Loucy (cell line): ENCODE data around the gene LPP.

ENCODE experiments used
- H2AFZ ChIP-seq: fragments of 200-600 bp; sonication (generic); 2 replicates; pipeline ENCODE4 v1.6.0; 2016; ENCODE audit warnings: antibody characterized with exemption, mild to moderate bottlenecking, low read length, moderate library complexity
- H3F3A ChIP-seq: fragments of 200-600 bp; 2 replicates; pipeline ENCODE4 v1.6.0; 2016; ENCODE audit warnings: antibody characterized with exemption, low read depth, mild to moderate bottlenecking
- H3K27me3 ChIP-seq: fragments of 200-600 bp; sonication (generic); 2 replicates; pipeline ENCODE4 v1.6.1; 2014; ENCODE audit warnings: low read length, mild to moderate bottlenecking; ENCODE audit not compliant: insufficient read depth, poor library complexity, severe bottlenecking
- H3K36me3 ChIP-seq: fragments of 200-600 bp; sonication (generic); 2 replicates; pipeline ENCODE4 v1.6.1; 2016; ENCODE audit warnings: low read length; ENCODE audit not compliant: insufficient read depth
- H3K4me1 ChIP-seq: fragments of 200-600 bp; sonication (generic); 2 replicates; pipeline ENCODE4 v1.5.1; 2014; ENCODE audit warnings: low read length, mild to moderate bottlenecking; ENCODE audit not compliant: insufficient read depth, poor library complexity, severe bottlenecking
- H3K4me2 ChIP-seq: fragments of 200-600 bp; sonication (generic); 2 replicates; pipeline ENCODE4 v1.6.0; 2014; ENCODE audit warnings: antibody characterized with exemption, low read length, low read depth, mild to moderate bottlenecking; ENCODE audit not compliant: poor library complexity, severe bottlenecking
- H3K4me3 ChIP-seq: fragments of 200-600 bp; sonication (generic); 2 replicates; pipeline ENCODE4 v1.5.1; 2014; ENCODE audit warnings: low read length, mild to moderate bottlenecking, mixed read lengths; ENCODE audit not compliant: poor library complexity, severe bottlenecking
- H3K79me2 ChIP-seq: fragments of 200-600 bp; sonication (generic); 2 replicates; pipeline ENCODE4 v1.6.1; 2014; ENCODE audit warnings: low read length; ENCODE audit not compliant: insufficient read depth
- H3K9ac ChIP-seq: fragments of 200-600 bp; sonication (generic); 2 replicates; pipeline ENCODE4 v1.6.0; 2014; ENCODE audit warnings: mild to moderate bottlenecking, low read depth, low read length, moderate library complexity; ENCODE audit not compliant: poor library complexity, severe bottlenecking
- H3K9me2 ChIP-seq: fragments of 200-600 bp; sonication (generic); replicated peaks from 2 replicates; pipeline ENCODE4 v1.6.1; 2016; ENCODE audit warnings: low read depth, low read length, mixed read lengths
- H3K9me3 ChIP-seq: fragments of 200-600 bp; sonication (generic); 2 replicates; pipeline ENCODE4 v1.6.1; 2014; ENCODE audit warnings: mild to moderate bottlenecking, antibody characterized with exemption, low read length, low read depth; ENCODE audit not compliant: insufficient read depth
- H4K20me1 ChIP-seq: fragments of 200-600 bp; sonication (generic); 2 replicates; pipeline ENCODE4 v1.6.0; 2014; ENCODE audit warnings: antibody characterized with exemption, low read length, mild to moderate bottlenecking; ENCODE audit not compliant: insufficient read depth, poor library complexity, severe bottlenecking
- EZH2phosphoT487 ChIP-seq: fragments of 200-600 bp; IDR thresholded peaks from 2 replicates; pipeline ENCODE4 v1.6.1; 2018; ENCODE audit warnings: antibody characterized with exemption, mild to moderate bottlenecking, moderate library complexity, borderline replicate concordance
- TF ChIP-seq, protein P1 (sequence below): fragments of 200-600 bp; sonication (generic); conservative IDR thresholded peaks from 2 replicates; pipeline ENCODE4 v1.5.1; 2014; ENCODE audit warnings: mild to moderate bottlenecking, antibody characterized with exemption, low read length

The LPP gene

DNA sequence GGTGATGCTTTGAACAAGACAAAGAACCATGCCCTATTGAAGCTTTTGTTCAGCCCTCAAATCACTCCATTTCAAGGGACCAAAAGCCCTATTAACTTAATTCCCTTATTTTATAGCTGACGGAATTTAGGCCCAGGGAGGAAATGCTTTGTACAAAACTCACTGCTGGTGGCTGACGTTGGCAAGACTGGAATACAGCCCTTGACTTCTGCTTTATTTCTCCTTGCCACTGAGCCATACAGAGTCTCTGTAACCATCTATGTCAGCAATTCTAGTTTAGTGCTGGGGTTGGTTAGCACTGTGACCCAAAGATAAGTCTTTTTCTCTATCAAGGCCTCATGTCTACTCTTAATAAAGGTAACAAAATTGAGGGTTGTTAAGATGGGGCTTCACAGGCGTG lies 701.7 kb downstream of the LPP start:
- Histone ChIP-seq H4K20me1 (no peaks in the 10 kb centered on the region), H3K4me3 (no peak overlapping the region), H3K9me3 (no peaks in the 10 kb centered on the region), H3K36me3 (no peaks in the 10 kb centered on the region), H3K27me3 (no peaks in the 10 kb centered on the region), H3K4me2 (no peak overlapping the region), H3K9ac (no peak overlapping the region), H3K9me2 (no peaks in the 10 kb centered on the region), H3K79me2 (no peaks in the 10 kb centered on the region), H3K4me1 (no peaks in the 10 kb centered on the region), H2AFZ (no peak overlapping the region), H3F3A (no peaks in the 10 kb centered on the region)
- TF ChIP-seq, protein P1, sequence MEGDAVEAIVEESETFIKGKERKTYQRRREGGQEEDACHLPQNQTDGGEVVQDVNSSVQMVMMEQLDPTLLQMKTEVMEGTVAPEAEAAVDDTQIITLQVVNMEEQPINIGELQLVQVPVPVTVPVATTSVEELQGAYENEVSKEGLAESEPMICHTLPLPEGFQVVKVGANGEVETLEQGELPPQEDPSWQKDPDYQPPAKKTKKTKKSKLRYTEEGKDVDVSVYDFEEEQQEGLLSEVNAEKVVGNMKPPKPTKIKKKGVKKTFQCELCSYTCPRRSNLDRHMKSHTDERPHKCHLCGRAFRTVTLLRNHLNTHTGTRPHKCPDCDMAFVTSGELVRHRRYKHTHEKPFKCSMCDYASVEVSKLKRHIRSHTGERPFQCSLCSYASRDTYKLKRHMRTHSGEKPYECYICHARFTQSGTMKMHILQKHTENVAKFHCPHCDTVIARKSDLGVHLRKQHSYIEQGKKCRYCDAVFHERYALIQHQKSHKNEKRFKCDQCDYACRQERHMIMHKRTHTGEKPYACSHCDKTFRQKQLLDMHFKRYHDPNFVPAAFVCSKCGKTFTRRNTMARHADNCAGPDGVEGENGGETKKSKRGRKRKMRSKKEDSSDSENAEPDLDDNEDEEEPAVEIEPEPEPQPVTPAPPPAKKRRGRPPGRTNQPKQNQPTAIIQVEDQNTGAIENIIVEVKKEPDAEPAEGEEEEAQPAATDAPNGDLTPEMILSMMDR: no peak
- no peak for TF ChIP-seq EZH2phosphoT487

DNA sequence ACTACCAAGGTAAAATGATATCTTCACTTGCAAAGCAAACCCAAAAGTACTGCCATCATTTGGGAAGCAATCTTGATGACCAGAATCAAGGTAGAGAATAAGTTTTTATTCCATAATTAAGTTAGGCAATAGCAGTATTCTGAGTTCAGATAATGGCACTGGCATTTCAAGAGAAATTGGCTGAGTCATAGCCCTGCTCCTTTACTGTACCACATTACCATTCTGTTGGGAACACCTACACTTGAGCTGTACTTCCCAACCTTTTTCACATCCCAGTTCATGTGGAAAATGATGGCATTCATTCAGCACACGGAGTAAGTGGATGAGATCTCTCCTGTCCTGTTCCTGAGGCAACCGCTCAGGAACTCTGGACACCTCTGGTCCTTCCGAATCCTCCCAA lies 706.2 kb downstream of the LPP start:
- H3K4me1 ChIP-seq: no peaks in the 10 kb centered on the region
- H3K4me2 ChIP-seq: no peak overlapping the region
- H3F3A ChIP-seq: no peaks in the 10 kb centered on the region
- no peak overlapping the region for H2AFZ ChIP-seq
- TF ChIP-seq, protein P1: no peak
- no peak for TF ChIP-seq EZH2phosphoT487
- H3K9me3 ChIP-seq: no peaks in the 10 kb centered on the region
- H3K9me2 ChIP-seq: no peaks in the 10 kb centered on the region
- no peak overlapping the region for H3K9ac ChIP-seq
- H3K4me3 ChIP-seq: no peak overlapping the region
- H3K36me3 ChIP-seq: no peaks in the 10 kb centered on the region
- no peaks in the 10 kb centered on the region for H3K27me3 ChIP-seq
- H3K79me2 ChIP-seq: no peaks in the 10 kb centered on the region
- H4K20me1 ChIP-seq: no peaks in the 10 kb centered on the region

DNA sequence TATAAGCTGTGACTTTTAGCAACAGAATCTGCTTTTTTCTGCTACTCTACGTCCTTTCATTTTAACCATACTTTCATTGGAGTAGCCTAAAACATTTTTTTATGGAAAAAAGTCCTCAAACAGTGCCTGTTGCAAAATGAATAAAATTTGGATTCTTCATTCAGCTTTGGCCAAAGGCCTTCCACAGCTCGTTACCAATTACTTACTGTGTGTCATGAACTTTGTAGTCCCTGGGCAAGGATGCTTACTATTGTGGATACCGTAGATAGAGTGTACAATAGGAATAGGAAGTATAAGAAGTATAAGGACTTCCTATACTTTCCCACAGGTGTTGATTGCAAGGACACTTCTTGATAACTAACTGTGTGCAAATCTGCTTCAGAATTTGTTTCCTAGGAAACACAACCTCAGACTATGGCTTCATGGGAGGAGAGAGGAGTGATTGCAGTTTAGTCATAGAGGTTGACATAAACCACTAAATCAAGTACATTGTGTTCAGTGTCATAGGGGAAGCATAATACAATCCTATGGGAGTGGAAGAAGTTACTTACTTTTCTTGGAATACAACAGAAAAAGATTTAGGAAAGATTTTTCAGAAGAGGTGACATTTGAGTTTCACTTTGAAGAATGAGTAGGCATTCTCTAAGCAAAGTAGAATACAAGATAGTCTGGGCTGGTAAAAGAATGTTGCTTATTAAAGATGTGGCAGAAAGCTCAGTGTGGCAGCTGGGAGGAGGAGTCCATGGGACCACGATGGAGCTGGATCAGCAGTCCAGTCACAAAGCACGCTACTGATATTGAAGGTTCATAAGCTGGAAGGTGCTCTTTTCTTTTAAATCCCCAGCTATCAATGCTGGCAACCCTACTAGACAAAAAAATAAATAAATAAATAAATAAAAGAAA lies 708.1 kb downstream of the LPP start:
- H3K79me2 ChIP-seq: no peaks in the 10 kb centered on the region
- no peak overlapping the region for H3K4me3 ChIP-seq
- H3K4me2 ChIP-seq: no peak overlapping the region
- H3K9ac ChIP-seq: no peak overlapping the region
- peaks cover 6% of the 10 kb centered on the region; the same call in 1 of the 2 replicates for H3K36me3 ChIP-seq
- H3K9me2 ChIP-seq: no peaks in the 10 kb centered on the region
- no peaks in the 10 kb centered on the region for H4K20me1 ChIP-seq
- H3K9me3 ChIP-seq: no peaks in the 10 kb centered on the region
- H3K27me3 ChIP-seq: no peaks in the 10 kb centered on the region
- no peak for TF ChIP-seq EZH2phosphoT487
- TF ChIP-seq, protein P1: no peak
- H2AFZ ChIP-seq: no peak overlapping the region
- no peaks in the 10 kb centered on the region for H3K4me1 ChIP-seq
- no peaks in the 10 kb centered on the region for H3F3A ChIP-seq
